Body of pancreas (tissue), 4 donors: Measurements from ENCODE around the gene COLEC12.

Source experiments
- CTCF ChIP-seq, 7 experiments: fragments of 450-650 bp in 4 of 7; fragments of 200-600 bp in 3 of 7; sonication (generic) in 3 of 7; IDR thresholded peaks; one replicate each; pipeline ENCODE4 v1.5.1; 2016 to 2019; ENCODE audit warnings: antibody characterized with exemption in 7 of 7
- POLR2A ChIP-seq, 3 donors: fragments of 450-650 bp; IDR thresholded peaks; one replicate each; pipeline ENCODE4 v1.6.1; 2016; ENCODE audit warnings: antibody characterized with exemption in 3 of 3, mild to moderate bottlenecking in 2 of 3

- TF ChIP-seq CTCF (IDR thresholded peaks at IDR 0.05): no peak
- TF ChIP-seq POLR2A (IDR thresholded peaks at IDR 0.05): no peak
Observed at GRCh38 chr18:498931-499775, 1.3 kb downstream of the COLEC12 start.
